COR-L47 (cell line): ENCODE data around the gene SACS.
"Not testable (repeated sequence)": the region's sequence is repeated elsewhere in the genome, so short reads cannot be mapped to it uniquely, and the experiment has no call there.

Experiments used
- DNase-seq: peaks from one replicate; lab custom pipeline; 2025; lab: John Stamatoyannopoulos, UW

The SACS gene

DNA sequence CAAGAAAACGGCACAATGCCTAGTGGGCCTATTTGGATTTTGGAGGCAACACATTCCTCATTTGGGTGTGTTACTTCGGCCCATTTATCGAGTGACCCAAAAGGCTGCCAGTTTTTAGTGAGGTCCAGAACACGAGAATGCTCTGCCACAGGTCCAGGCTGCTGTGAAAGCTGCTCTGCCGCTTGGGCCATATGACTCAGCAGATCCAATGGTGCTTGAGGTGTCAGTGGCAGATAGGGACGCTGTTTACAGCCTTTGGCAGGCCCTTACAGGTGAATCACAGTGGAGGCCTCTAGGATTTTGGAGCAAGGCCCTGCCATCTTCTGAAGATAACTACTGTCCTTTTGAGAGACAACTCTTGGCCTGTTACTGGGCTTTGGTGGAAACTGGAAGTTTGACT is 118.7 kb downstream of the SACS start:
- DNase-seq, result not testable (repeated sequence)

DNA sequence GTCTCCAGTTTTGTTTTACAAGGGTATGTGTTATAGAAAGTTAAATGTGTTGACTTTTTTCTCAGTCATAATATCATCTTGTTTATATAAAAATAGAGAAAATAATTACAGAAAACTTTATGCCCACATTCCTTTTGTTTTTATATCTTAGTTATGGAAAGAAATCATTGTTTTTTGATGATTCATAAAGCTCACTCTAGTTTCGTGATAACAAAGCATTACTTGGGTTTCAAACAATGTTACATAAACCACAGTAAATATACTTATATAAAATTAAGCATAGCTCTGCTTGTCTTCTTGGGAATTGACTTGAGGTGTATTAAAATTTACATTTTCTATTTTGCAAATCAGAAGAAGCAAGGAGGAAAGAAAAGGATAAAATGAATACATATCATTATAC is 140.9 kb downstream of the SACS start:
- no peak for DNase-seq

DNA sequence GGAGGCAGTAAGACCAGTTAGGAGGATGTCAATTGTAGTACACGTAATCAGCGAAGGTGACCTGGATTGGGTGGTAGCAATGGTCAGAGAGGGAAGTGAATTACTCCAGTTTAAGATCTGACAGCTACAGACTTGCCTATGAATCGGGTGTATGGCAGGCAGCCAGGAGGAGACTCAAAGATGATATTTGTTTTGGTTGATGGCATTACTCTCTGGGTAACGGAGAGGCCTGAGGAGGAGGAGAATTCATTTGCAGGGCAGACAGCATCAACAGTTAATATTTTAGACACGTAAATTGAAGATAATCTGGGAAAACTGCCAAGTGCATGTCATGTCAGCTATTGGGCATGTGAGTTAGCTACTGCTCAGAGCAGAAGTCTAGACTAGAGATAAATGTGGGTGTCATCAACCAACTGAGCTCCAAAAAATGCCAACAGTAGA is 143.6 kb downstream of the SACS start:
- peak; percentile 82 for DNase-seq

DNA sequence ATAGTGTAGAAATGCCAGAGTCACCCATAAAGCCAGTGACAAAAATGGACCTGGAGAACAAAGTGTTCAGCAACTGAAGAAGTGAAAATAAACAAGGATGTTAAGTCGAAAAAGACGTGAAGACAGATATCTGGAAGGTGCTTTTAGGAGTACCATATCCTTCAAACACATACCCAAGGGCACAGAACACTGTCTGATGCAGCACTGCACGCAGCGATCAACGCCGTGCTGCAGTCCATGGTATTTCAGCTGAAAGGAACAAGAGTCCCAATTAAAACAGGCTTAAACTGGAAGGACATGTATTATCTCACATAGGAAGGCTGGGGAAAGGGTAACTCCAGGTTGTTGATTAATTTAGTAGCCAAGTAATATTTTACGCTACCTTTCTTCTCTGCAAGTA is 144.5 kb downstream of the SACS start:
- DNase-seq, result no peak

DNA sequence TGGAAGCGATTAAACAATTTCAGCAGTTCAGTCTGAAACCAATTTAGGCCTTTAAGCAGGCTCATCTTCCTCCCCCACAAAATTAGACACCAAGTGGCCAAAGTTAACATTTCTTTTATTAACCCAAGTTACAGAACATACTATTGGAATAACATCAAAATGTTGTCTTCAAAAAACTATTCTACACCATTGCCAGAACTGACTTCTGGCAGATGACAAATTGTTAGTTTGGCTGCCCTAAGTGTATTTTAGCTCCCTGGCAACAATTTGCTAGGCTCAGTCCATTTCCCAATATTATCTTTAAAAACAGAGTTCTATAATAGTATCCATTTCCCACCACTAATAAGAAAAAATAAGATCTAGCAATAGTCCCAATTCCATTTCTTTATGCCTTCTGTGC is 144.9 kb downstream of the SACS start:
- no peak for DNase-seq

DNA sequence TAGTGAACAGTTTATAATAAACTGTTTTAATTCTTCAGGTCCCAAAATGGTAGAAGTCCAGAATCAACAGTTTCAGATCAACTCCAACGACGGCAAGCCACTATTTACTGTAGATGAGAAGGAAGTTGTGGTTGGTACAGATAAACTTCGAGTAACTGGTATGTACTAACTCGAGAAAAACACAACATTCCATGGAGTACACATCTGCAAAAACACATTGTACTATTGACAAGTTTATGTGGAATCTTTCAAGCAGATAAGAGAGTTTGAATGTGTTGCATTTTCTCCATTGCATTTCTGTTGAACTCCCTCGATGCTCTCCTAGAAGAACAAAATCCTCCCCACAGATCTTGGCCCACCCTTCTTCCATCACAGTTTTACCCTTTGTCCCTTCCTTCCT is 154.2 kb downstream of the SACS start:
- DNase-seq, result no peak
